Neural cell (in vitro differentiated cells): ENCODE results near the gene MACF1.

Experiments
- EZH2 ChIP-seq: fragments of 200-600, 300-800 bp; shearing (Covaris generic), sonication (generic); IDR thresholded peaks from 2 replicates; pipeline ENCODE4 v1.6.1; 2014; ENCODE audit warnings: antibody characterized with exemption, low read length, borderline replicate concordance, mild to moderate bottlenecking; ENCODE audit not compliant: insufficient read depth, poor library complexity, severe bottlenecking
- POLR2AphosphoS5 ChIP-seq: IDR thresholded peaks from 2 replicates; pipeline ENCODE4 v1.6.1; 2012
- RAD21 ChIP-seq: fragments of 450-650 bp; conservative IDR thresholded peaks from 2 replicates; pipeline ENCODE4 v1.6.1; 2014; ENCODE audit warnings: antibody characterized with exemption, mild to moderate bottlenecking, moderate library complexity
- TF ChIP-seq, protein P1 (sequence below): fragments of 450-650 bp; IDR thresholded peaks from 2 replicates; pipeline ENCODE4 v1.5.1; 2014; ENCODE audit warnings: antibody characterized with exemption, mild to moderate bottlenecking, moderate library complexity; ENCODE audit not compliant: poor library complexity, severe bottlenecking

DNA sequence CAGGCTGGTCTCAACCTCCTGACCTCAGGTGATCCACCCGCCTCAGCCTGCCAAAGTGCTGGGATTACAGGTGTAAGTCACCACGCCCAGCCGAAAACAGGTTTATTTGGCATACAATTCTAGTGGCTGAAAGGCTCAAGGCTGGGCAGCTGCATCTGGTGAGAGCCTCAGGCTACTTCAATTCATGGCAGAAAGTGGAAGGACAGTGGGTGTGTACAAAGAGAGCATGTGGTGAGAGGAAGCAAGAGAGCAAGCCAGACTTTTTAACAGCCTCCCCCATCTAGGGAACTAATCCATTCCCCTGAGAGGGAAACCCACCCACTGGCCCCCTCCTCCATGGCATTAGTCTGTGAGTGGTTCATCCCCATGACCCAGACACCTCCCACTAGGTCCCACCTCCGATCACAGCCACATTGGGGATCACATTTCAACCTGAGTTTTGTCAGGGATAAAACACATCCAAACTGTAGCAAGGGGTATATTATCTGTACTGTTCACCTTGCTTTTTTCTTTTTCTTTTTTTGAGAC lies 296.4 kb downstream of the MACF1 start:
- TF ChIP-seq, protein P1, sequence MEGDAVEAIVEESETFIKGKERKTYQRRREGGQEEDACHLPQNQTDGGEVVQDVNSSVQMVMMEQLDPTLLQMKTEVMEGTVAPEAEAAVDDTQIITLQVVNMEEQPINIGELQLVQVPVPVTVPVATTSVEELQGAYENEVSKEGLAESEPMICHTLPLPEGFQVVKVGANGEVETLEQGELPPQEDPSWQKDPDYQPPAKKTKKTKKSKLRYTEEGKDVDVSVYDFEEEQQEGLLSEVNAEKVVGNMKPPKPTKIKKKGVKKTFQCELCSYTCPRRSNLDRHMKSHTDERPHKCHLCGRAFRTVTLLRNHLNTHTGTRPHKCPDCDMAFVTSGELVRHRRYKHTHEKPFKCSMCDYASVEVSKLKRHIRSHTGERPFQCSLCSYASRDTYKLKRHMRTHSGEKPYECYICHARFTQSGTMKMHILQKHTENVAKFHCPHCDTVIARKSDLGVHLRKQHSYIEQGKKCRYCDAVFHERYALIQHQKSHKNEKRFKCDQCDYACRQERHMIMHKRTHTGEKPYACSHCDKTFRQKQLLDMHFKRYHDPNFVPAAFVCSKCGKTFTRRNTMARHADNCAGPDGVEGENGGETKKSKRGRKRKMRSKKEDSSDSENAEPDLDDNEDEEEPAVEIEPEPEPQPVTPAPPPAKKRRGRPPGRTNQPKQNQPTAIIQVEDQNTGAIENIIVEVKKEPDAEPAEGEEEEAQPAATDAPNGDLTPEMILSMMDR, result no peak
- TF ChIP-seq EZH2 (no peak), POLR2AphosphoS5 (no peak), RAD21 (no peak)
